Renal cortex interstitium (tissue), 11 donors: ENCODE measurements around the gene VGLL3. TPM values are rescaled to one million over a fixed set of nuclear protein-coding genes. Genes with fewer than 3 reads are reported as not detected.

Experiments used
- DNase-seq, 11 donors: peaks; one replicate each; pipeline ENCODE4 v3.0.0-alpha.2; 2013; ENCODE audit warnings: low read depth in 9 of 11, low spot score in 4 of 11; ENCODE audit errors: extremely low read depth in 1 of 11
- polyA plus RNA-seq, 3 donors: library from polyadenylated mRNA; unstranded; fragments of 120-200 nt; gene quantifications; one replicate each; pipeline ENCODE4 v1.2.1, GENCODE V29; 2013; ENCODE audit not compliant: insufficient read length in 3 of 3

The VGLL3 gene
- polyA plus RNA-seq, 3 donors = 4.0 to 7.0 (median 4.2) TPM

DNA sequence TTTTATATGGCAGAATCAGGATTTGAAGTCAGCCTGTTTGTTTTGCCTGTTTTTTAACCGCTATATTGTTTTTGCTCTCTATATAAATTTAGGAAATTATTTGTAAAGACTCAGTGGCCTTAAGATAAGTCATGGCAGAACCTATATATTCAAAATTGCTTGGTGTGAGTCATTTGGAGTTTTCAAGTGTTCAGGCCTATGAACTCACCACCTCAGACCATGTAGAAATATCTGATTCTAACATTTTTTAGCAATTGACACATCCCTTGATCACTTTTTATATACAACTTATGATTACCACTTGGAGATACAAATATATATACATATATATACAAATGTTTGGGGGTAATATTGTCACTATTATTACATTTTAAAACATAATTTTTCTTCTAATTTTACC, 95.7 kb downstream of the VGLL3 start:
- DNase-seq = no peak

DNA sequence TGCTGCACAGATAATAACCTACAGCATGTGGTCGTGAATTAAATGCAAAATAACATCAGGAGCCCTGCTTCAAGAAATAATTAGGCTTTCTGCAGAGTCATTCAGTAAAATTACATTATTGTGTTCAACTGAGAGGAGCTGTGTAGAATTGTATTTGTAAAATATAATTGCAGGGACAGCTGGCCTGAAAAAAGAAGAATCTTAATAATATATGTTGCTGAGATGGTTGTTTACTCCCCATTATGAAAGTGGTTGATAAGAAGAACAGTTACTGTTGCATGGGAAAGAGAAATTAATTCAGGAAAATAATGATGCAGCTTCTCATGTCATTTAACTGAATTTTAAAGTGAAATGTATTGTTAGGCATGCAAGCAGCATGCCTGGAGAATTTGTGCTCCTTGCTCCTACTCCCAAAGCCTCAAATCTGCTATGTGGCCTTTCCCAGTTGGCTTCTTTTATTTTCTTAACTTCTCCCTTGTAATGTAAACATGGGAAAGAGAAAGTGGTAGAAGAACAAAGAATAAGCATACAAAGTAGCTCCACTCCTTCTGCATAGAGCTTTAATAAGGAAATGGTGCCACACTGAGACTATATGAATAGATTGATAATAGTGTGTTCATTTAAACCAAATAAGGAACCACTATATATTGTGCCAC, 100.1 kb downstream of the VGLL3 start:
- no peak for DNase-seq

Other genes starting within 250 kb of the VGLL3 start
- 10 to 100 TPM; 54.2 to 69.4 (median 54.3) TPM for gene CHMP2B, start 236.2 kb upstream of the VGLL3 start, polyA plus RNA-seq